C4-2B (cell line): ENCODE results near the gene ADARB2.

Experiments
- ZFX ChIP-seq: fragments of 450-650 bp; IDR thresholded peaks from 2 replicates; pipeline ENCODE4 v1.6.1; 2017
- TF ChIP-seq, protein P1 (sequence below): fragments of 450-650 bp; conservative IDR thresholded peaks from 2 replicates; pipeline ENCODE4 v1.5.1; 2017; ENCODE audit warnings: mild to moderate bottlenecking

DNA sequence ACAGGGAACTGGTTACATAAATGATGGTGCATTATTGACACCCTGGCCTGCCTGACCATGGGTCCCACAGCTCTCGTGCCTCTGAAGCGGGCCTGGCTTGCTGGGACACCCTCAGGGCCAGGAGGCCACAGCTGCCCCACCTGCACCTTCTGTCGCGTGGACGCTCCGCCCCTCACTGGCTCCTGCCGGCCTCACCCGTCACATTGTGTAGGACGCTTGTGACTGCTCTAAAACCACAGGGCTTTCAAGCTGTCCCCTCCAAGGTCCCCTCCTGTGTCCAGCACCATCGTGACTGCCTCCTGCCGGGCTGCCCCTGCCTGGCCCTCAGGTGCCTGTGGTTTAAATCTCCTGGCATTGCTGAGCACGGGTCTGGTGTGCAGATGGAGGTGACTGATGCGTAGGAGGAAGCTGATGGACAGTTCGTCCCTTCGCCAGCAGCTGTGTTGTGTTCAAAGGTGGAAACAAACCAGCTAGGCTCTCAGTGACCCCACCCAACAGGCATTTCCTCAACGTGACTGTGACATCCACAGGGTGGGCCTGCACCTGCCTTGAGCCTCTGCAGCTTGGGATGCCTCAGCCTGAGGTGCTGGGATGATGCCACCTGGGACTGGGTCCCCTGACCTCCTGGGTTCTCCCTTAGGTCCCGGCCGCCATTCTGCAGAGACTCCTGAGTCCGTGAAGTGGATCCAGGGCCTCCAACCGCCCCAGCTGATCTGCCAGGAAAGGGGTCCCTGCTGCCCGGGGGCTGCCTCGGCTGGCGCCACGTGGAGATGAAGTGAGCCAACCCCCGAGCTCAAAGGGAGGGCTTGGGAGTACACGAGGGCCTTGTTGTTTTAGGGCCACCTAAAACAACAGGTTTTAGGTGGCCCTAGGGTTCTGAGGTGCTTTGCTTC is 532.6 kb downstream of the ADARB2 start:
- TF ChIP-seq, protein P1, sequence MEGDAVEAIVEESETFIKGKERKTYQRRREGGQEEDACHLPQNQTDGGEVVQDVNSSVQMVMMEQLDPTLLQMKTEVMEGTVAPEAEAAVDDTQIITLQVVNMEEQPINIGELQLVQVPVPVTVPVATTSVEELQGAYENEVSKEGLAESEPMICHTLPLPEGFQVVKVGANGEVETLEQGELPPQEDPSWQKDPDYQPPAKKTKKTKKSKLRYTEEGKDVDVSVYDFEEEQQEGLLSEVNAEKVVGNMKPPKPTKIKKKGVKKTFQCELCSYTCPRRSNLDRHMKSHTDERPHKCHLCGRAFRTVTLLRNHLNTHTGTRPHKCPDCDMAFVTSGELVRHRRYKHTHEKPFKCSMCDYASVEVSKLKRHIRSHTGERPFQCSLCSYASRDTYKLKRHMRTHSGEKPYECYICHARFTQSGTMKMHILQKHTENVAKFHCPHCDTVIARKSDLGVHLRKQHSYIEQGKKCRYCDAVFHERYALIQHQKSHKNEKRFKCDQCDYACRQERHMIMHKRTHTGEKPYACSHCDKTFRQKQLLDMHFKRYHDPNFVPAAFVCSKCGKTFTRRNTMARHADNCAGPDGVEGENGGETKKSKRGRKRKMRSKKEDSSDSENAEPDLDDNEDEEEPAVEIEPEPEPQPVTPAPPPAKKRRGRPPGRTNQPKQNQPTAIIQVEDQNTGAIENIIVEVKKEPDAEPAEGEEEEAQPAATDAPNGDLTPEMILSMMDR = no peak
- TF ChIP-seq ZFX = no peak
